ENCODE data around the gene RGL3.
"Not testable (repeated sequence)": the region's sequence is repeated elsewhere in the genome, so short reads cannot be mapped to it uniquely, and the experiment has no call there.

The RGL3 gene, protein sequence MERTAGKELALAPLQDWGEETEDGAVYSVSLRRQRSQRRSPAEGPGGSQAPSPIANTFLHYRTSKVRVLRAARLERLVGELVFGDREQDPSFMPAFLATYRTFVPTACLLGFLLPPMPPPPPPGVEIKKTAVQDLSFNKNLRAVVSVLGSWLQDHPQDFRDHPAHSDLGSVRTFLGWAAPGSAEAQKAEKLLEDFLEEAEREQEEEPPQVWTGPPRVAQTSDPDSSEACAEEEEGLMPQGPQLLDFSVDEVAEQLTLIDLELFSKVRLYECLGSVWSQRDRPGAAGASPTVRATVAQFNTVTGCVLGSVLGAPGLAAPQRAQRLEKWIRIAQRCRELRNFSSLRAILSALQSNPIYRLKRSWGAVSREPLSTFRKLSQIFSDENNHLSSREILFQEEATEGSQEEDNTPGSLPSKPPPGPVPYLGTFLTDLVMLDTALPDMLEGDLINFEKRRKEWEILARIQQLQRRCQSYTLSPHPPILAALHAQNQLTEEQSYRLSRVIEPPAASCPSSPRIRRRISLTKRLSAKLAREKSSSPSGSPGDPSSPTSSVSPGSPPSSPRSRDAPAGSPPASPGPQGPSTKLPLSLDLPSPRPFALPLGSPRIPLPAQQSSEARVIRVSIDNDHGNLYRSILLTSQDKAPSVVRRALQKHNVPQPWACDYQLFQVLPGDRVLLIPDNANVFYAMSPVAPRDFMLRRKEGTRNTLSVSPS

GRCh38 chr19:11418549-11419506 is at the start of gene RGL3:
TSS of gene RGL3 (minus strand) at chr19:11419314. CDS start at chr19:11419278, 36 bp downstream.
- FAIRE-seq: no peak

GRCh38 chr19:11468266-11468845 is 49.2 kb upstream of the RGL3 start:
- FAIRE-seq: not testable (repeated sequence)

DNA sequence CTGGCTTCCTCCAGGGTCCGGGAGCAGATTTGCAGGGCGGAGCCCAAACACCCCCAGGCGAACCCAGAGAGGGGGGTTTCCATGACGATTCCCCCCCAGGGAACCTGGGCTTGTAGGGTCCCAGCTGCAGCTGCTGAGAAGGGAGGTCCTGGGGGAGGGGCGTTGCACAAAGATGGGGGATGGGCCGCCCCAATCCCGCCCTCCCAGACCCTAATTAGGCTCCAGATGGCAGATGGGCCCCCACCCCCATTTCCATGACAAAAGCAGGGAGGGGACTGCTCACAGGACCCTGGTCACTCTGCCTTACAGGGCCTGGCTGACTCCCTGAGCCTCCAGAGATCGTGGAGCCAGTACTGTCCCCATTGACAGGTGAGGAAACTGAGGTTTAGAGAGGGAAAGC is 46.5 kb upstream of the RGL3 start:
- FAIRE-seq: no peak

DNA sequence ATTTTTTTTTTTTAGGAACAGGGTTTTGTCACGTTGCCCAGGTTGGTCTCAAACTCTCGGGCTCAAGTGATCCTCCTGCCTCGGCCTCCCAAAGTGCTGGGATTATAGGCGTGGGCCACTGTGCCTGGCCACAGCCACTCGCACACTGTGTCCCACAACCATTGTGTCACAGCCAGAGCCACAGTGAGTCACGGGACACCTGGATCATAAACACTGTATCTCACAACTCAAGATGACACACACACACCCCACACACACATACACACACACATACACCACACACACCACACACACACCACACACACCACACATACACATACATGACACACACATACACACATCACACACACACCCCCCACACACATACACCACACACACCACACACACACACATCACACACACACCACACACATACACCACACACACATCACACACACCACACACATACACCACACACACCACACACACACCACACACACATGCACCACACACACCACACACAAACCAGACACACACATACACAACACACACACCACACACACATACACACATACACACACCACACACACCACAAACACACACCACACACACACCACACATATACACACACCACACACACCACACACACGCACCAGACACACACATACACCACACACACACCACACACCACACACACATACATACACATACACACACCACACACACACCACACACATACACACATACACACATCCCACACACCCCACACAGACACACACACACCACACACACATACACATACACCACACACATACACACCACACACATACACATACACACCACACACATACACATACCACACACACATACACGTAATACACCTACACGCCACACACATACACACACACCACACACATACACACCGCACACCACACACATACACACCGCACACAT is 45.5 kb upstream of the RGL3 start:
- no peak for FAIRE-seq

DNA sequence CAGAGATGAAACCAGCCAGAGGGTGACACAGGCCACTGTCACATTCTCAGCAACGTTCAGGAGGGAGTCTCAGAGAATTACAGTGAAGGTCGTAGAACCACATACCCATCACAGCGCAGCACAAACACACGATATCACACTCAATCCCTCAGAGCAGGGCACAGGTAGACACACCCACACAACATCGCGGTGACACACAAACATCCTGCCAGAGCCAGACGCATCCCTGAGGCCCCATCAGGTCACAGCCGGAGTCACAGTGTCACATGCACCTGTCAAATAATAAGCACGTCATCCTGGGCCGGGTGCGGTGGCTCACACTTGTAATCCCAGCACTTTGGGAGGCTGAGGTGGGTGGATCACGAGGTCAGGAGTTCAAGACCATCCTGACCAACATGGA is 44.3 kb upstream of the RGL3 start:
- no peak for FAIRE-seq

- FAIRE-seq: no peak
Measured at GRCh38 chr19:11461453-11461852, 42.3 kb upstream of the RGL3 start.

DNA sequence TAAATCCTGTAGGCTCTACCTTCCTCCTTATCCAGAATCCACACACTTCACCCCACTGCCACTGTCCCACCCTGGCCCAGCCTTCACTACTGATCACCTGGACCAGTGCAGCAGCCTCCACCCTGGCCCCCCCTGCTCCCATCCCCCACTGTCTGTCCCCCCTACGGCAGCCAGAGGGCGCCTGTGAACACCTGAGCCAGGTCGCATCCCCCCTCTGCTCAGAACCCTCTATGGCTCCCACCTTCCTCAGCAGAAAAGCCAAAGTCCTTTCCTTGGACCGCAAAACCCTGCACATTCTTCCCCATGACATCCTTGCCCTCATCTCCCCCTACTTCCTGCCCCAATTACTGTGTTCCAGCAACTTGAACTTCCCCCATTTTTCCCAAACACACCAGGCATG is 41.1 kb upstream of the RGL3 start:
- FAIRE-seq: no peak

DNA sequence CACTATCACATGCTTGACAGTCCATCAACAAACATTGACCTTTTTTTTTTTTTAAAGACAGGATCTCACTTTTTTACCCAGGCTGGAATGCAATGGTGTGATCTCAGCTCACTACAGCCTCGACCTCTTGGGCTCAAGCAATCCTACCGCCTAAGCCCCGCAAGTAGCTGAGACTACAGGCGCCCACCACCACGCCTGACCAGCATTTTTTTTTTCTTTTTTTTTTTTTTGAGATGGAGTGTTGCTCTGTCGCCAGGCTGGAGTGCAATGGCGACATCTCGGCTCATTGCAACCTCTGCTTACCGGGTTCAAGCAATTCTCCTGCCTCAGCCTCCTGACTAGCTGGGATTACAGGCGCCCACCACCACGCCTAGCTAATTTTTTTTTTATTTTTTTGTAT is 39.8 kb upstream of the RGL3 start:
- not testable (repeated sequence) for FAIRE-seq

DNA sequence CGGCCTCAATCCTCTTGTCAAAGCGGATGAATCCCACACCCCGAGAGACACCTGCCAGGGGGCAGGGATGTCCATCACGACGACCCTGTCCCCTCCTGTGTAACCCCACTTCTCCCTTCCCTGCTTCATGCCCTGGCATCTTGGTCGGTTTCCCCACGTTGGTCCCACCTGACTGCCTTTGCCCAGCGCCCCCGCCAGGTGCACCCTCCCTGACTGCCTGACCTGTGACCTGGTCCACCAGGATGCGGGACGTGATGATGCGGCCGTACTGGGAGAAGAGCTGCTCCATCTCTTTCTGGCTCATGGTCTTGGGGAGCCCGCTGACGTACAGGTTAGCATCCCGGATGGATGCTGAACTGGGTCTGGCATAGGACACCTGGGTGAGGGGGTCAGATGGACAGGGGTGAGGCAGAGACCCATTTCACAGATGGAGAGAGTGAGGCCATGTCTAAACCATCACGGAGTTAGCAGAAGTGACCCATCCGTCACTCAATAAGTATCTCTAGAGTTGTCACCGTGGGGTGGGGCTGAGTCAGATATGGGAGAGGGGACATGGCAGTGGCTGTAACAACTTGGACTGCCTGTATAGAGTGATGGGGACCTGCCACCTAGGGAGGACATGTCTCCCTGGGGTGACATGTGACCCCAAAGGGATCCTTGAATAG is 39.3 kb upstream of the RGL3 start:
- FAIRE-seq: no peak

- FAIRE-seq: no peak
Measured at GRCh38 chr19:11457831-11458230, 38.7 kb upstream of the RGL3 start.

DNA sequence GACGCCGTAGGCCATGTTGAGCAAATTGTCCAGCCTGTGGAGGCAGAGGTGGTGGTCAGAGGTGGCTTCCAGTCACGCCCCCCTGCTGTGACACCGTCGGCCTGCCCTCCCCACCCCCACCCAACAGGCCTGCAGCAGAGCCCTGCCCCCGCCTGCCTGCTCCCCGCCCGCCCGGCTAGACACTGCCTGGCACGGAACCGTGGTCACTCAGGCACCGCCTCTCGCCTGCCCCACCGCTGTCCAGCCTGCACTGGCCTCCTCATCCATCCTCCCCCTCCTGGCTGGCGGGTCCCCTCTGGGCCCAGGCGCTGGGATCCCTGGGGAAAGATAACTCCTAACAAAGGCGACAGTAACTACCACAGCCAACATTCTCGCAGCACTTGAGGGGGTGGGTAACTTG is 38.0 kb upstream of the RGL3 start:
- FAIRE-seq: no peak

- no peak for FAIRE-seq
Measured at GRCh38 chr19:11456659-11457058, 37.5 kb upstream of the RGL3 start.

DNA sequence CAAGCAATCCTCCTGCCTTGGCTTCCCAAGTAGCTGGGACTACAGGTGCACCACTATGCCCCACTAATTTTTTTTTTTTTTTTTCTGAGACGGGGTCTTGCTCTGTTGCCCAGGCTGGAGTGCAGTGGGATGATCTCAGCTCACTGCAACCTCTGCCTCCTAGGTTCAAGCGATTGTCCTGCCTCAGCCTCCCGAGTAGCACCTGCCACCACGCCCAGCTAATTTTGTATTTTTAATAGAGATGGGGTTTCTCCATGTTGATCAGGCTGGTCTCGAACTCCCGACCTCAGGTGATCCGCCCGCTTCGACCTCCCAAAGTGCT is 36.1 kb upstream of the RGL3 start:
- not testable (repeated sequence) for FAIRE-seq

DNA sequence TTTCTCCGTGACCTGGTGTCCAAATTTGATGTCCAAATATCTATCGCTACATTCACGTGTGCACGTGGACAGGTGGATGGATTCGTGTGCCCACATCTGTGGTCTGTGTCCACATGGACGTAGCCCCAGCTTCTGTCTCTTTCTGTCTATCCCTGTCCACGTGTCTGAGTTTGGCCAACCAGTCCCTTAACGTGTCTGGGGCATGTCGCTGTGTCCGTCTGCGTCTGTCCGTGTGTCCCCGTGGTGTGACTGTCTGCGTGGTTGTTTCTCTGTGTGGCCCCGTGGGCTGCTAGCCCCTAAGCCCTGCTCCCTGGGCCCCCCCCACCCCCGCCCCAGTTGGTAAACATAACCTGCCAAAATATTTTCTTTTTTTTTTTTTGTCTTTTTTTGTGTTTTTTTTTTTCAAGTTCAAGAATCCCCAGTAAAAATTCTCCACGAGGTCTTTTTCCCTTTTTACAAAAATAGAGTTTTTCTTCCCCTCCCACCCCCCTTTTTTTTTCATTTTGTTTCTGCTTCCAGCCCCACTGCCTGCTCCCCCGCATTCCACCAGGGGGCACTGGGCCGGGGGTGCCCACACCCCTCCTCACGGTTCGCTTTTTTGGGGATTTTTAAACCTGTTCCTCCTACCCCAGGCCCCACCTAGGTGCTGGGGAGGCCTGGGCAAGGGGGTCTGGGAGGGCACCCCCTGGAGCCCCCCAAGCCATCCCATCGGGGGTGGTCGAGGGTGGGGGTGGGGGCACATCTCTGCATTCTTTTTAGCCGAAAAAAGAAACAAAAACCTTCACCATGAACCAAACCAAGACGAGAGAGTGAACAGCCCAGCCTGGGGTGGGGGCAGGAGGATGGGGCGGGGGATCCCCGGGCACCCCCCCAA is 34.6 kb upstream of the RGL3 start:
- FAIRE-seq: no peak

DNA sequence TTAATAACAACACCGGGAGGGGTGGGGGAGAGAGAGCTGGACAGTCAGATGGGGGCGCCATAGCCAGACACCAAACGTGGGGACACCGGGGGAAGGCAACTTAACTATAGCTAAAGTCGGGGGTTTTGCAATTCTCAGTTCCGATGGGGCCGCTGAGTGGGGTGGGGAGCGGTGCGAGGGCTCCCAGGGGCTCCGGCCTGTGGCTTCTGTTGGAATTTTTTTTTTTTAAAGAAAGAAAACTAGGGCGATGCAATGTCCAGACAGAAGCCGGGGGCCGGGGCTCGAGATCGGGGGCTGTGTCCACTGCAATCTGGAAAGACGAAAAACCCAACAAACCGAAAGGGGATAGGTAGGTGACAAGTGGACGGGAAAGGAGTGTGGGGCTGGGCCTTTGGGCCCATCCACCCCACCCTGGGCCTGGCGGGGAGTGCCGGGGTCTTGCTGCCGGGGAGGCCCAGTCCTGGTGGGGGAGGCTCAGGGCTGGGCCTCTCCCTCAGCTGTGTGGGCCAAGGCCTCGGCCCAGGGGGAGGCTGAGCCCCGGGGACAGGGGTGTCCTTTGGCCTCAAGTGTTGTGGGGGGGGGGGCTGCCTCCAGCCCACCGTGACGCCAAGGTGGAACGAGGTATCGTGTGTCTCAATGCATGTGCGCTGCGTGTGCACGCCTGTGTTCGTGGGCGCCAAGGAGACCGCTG is 33.7 kb upstream of the RGL3 start:
- FAIRE-seq: no peak

DNA sequence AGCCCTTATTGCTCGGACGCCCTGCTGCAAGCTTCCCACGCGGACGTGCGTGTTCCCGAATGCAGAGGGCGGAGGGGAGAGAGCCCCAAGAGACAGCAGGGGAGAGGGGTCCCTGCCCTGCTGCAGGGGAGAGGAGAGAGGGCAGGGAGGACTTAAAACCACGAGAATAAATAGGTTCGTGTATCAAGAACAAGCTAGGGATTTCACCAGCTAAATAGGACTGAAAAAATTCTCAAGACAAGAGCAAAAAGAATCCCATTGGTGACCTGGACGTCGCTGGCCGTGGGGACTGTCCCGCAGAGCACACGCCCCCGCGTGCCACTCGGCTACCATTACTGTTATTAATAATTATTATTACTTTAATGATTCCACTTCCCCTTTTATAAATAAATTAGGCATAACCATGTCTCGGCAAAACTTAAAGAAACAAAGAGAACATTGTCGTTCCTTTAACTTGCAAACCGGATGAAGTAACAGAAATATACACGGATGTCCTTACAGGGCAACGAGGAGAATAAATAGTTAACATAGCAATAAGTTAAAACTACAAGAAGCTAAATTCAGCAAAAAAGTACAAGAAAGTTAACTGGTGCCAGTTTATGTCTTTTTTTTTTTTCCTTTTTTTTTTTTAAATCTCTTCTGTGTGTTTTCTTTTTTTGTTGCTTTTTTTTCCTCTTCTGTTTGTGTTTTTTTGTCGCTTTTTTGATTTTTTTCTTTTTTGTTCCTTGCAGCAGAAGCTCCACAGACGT is 32.9 kb upstream of the RGL3 start:
- FAIRE-seq: no peak

GRCh38 chr19:11451327-11451870 is 32.3 kb upstream of the RGL3 start:
- no peak for FAIRE-seq

- no peak for FAIRE-seq
Measured at GRCh38 chr19:11450570-11451326, 31.6 kb upstream of the RGL3 start.
